GM19099 (cell line): Measurements from ENCODE around the gene AK2.

ENCODE experiments used
- POLR2A ChIP-seq: IDR thresholded peaks from 3 replicates; pipeline ENCODE4 v1.6.1; 2011; ENCODE audit warnings: low read depth; ENCODE audit not compliant: insufficient read length; ENCODE audit errors: extremely low read depth

Gene AK2

DNA sequence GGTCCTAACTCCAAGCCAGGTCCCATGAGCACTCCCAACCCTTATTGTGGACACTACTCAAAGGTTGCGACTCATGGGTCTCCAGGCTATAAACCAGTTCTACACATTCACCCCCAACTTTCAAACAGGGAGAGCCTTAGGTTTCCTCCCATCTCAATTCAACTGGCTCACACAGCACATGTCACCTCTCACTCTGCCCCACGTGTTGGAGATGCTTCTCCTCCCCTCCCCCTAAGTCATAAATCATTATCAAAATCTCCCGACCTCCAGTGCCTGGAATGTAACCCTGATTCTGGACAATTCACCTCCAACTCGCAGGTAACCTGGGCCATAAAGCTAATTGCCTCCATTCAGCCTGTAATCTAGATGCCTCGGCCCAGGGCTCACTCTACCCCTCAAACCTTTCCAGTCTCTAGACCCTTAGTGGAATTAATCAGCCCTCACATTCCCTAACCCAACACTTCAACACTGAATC, 595 bp downstream of the AK2 start:
- TF ChIP-seq POLR2A, result no peak

DNA sequence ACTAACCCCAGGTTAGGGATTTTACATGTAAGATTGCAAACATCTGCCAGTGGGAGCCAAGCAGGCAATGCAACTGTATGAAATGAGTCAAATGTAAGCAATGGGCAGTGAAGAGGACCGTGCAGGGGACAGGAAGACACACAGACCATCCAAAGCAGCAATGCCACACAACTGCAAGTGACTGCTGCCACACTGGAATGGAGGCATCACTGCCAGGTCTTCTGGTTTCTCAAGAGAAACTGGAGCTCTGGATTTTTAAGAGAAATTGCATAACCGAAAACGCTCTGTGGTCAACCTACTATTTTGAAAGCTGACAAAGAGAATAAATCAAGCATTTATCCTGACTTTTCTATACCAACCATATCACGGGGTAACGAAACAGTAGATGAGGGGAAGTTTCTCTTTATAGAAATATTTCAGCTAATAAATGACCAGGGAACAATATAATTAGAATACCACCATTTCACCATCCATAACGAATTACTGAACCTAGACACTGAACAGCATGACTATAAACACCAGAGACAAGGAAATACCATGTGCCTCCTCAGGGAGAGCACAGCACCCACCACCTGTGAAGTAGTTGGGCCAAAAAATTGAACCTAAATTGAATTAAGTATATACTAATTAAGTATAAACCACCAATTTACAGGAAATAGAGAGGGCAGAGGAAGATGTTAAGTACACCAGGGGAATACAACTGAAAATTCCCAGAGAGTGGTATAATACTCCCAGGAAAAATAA, 4.4 kb downstream of the AK2 start:
- no peak for TF ChIP-seq POLR2A

DNA sequence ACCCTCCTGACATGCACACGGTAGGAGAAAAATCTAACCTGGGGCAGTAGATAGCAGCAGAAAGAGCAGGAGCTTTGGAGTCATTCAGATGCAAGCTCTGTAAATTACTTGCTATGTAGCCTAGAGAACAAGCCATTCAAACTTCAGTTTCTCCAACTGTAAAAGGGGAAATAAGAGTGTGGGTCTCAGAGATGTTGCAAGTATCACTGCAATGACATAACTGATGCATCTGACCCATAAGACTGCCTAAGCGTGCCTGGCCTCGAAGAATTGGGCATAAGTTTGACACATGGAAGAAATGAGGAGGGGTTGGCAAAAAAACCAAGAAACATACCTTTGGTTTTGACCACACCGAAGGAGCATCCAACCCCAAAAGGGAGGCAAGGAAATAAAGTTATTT, 5.2 kb downstream of the AK2 start:
- TF ChIP-seq POLR2A, result no peak

DNA sequence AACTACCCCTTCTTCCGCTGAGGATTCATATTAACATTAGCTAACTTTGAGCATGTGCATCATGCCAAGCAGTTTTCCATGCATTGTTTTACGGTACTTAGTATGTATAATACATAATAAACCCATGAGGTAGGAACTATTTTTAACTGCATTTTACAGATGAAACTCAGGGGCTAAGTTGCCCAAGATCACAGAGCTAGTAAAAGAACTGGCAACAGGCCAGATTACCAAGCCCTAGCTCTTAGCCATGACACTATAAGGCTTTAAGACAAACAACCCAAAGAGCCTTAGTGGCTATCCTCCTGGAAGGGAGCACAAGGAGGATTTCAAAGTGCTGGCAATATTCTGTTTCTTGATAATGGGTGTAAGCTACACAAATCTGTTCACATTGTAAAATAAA, 6.1 kb downstream of the AK2 start:
- TF ChIP-seq POLR2A, result no peak

DNA sequence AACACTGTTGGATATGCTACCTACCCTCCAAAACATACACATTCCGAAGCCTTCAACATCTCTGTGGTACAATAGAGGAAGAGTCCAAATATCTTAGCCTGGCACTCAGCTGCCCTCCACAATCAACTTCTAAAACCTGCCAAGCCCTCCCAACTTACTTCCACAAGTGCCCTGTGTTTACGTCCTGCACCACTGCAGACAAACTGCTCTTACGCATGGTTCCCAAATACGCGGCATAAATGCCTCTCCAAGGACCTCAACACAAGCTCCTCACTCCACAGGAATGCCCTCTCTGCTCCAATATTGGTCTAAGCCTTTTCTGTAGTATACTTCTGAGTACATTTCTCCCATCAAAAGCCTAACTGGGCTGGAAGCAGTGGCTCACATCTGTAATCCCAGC, 6.8 kb downstream of the AK2 start:
- no peak for TF ChIP-seq POLR2A

DNA sequence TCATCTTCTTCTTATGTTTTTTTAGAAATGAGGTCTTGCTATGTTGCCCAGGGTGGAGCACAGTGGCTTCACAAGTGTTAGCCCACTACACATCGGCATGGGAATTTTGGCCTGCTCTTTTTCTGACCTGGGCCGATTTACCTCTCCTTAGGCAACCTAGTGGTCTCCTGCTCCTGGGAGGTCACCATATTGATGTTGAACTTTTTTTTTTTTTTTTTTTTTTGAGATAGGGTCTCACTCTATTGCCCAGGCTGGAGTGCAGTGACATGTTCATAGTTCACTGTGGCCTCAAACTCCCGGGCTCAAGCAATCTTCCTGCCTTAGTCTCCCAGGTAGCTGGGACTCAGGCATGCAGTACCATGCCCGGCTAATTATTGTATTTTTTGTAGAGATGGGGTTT, 7.5 kb downstream of the AK2 start:
- no peak for TF ChIP-seq POLR2A

DNA sequence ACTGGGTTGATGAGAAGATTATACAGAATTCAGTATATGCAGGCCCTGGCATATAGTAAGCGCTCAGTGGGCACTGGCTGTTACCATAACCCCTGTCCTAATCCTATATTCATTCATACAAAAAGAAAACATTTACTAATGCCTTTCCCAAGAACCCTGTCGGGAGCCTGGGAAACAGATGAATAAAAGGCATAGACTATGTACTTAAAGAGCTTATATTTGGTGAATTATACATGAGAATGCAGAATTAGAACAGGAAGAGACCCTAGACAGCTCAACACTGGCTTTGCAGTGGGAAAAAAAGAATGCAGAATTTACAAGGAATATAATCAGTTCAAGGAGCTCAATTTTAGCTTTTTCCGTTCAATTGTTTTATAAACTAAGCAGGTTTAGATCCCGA, 10.9 kb downstream of the AK2 start:
- TF ChIP-seq POLR2A, result no peak

DNA sequence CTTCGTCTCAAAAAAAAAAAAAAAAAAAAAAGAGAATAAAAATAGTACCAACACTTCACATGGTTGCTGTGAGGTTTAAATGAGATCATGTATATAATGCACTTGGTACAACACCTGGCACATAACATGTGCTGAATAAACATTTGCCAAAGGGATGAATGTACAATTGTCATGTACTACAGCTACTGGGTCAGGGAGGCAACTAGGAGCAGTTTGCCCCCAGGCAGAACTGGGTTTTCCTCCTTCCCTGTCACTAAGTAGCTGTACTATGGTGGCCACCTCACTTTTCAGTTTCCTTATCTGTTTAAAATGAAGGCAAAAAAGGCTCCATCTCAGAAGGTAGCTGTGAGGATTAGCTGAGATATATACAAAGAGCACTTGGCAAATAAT, 11.5 kb downstream of the AK2 start:
- no peak for TF ChIP-seq POLR2A

DNA sequence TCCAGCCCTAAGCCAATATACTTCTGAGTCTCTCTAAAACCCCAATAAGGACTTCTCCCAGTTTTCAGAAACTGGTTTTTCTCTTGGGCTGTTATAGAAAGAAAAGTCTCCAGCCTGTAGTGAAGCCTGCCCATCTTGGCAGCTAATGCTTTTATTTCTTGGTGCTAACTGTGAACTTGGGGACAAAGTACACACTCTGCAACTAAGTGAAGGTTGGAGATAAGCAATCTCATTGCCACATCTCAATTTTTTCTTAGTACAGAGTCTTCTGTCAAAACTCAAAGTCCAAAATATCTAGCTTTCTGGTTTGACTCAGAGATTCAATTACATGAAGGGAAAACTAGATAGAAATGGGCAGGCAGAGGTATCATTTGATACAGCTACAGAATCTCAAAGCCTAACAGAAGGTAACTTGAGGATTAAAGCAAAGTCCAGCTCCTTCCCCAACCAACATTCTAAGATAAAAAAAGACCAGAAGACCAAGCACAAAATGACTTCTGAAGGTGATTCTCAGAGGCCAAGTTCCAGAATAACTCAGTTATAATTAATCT, 14.0 kb downstream of the AK2 start:
- no peak for TF ChIP-seq POLR2A

DNA sequence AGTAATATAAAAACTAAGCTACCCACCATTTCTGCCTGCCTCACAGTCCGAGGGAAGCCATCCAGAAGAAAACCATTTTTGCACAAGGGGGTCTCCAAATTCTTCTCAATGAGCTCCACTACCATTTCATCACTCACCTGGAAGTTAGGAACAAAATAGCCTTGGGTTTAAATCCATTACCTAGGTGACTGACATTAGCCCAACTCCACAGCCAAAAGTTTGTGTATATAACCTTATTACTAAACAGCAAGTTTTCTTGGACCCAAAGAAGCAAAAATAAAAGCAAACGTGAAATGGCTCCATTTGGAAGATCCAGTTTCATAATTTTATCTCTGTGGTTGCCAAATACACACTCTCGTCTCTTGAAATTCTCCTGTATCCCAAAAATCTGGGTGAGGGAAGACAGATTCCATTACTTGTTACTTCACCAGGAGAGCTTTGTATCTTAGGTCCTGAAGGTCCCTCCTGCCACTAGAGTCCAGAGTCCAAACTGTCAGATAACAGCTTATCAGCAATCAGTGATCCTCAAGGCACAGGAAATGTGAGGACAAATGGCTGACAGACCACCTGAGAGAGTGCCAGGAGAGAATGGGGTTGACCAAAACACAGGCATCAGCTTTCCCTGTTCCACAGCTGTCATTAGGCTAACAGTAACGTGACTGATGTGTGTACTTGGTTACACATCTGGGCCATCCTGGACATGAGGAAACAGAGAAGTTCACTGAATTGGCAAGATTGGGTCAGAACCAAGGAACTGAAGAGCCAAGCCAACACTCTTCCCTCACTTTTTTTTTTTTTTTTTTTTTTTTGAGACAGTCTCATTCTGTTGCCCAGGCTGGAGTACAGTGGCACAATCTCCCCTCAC, 14.9 kb downstream of the AK2 start:
- TF ChIP-seq POLR2A, result no peak

DNA sequence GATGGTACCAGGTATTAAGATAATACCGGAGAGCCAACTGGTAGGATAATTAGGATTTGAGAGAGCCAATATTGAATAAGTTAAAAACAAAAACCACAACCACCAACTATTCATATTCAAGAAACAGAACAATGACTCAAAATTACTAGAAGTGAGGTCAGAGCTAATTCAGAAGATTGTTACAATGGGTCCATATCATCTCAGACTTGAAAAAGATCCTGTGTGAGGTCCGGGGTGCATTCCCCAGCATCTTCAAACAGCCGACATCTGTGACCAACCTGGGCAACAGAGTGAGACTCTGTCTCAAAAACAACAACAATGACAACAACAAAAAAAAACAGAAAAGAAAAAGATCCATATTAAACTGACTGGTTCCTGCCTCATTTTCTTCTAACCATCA, 18.6 kb downstream of the AK2 start:
- no peak for TF ChIP-seq POLR2A

DNA sequence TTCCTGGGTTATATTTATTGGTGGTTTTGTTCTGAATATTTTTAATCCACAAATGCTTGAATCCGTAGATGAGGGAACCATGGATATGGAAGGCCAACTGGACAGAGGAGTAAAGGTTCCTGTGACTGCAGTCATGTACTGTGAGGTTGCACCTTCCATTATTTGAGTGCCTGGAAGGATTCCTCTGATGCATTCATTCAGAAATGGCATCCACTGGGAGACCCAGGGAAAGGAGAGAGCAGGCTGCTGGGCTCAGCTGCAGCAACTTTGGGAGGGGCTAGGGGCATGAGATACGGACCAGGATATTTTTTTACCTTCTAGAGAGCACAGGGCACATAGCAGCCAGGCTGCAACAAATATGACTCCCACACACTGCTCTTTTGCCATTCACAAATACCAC, 19.5 kb downstream of the AK2 start:
- TF ChIP-seq POLR2A, result no peak

DNA sequence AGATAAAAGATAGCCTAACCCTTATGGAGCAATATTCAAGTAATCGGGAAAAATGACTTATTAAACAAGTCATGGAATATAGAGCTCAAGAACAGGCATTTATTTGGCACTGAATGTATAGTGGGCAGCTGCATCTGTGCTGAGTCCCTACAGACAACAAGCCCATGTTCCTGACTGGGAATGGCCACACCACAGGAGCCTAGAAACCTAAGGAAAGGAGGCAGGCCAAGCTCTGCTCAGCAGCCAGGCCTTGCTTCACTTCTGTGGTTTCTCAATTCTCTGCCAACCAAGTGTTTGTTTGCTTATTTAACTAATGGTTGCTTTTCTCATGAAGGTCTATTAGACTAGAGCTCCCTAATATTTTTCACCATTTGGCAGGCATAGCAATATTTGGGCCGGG, 21.5 kb downstream of the AK2 start:
- no peak for TF ChIP-seq POLR2A

DNA sequence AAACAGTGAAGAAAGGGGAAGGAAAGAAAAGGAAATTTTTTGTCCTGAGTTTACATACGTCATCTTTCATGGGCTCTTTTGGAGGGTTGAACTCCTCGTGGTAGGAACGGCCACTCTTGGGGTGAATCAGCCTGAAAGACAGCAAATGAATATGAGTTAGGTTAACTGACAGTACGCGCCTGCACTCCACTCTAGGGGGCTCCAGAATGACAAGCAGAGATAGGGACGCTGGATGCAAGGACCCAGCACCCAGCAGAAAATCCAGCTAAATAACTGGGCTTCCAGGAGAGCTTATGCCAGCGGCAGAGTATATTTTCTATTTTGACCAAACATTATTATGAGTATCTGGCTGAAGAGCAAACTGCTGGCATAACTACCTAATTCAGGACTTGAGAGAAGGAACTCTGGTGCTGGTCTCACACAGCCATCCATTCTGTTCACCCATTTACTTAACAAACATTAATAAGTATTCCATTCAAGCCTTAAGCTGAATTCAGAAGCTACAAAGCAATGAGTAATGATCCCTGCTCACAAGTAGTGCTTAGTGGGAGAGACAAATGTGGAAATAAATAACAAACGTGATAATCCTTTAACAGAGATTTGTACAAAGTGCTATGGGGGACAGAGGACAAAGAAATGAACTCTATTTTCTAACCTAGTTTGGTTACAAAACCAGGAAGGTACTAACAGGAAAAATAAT, 22.1 kb downstream of the AK2 start:
- TF ChIP-seq POLR2A, result no peak

DNA sequence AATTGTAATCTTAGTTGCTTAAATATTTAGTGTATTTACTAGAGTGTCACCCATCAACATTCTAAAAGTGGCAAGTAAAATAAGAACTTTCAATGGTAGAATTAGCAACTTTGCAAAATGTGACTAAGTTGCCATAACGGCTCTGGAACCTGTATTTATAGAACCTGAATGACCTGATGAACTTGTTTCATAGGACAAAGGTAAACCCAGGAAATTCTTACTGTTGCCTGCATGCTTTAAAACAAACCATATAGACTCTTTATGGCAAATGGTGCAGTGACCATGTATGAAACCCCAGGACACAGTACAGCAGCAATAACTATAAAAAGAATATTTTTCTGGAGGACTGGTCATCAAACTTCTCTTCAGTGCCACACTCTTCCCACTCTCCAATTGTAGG, 22.9 kb downstream of the AK2 start:
- TF ChIP-seq POLR2A, result no peak
